ENCODE data around the gene AKAP6. TPM values are rescaled to one million over a fixed set of nuclear protein-coding genes. Genes with fewer than 3 reads are reported as not detected.

AKAP6 gene
- total and polyA plus RNA-seq, 2 of the 8 experiments (the other 6 are each of a cell fraction or from before 2014, with no cell fraction given): 0.09 to 0.89 TPM

DNA sequence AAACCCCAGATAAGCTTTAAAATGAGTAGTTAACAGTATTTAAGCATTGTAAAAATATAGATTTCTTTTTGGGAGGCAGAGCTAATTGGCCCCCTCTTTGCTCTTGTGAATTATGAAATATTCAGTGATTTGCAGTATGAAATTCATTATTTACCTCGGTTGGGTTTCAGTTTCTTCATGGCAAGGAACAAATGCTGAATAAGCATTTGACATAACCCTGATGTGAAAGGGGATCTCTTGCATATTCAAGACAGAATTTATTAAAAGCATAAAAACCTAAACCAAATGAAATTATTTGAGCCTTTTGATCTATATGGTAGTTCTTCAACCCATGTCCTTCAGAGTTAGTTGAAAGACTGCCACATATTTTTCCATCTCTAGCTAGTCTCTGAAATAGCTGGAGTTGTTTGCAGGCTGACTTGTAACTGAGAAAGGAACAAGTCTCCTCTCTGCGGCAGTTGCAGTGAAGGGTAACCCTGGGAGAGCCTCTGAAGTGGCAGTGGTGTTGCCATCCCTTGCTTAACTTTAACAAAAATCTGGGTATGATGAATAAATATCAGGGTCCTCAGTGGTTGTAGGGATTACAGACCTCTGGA, 690 bp downstream of the AKAP6 start (continued):
- TF ChIP-seq KDM5A (IDR thresholded peaks at IDR 0.05; ENCODE audit: low read length): no peak
- TF ChIP-seq CHD7 (IDR thresholded peaks at IDR 0.05; ENCODE audit: insufficient replicate concordance, low read length): no peak
- TF ChIP-seq NANOG (IDR thresholded peaks at IDR 0.05; ENCODE audit: insufficient read depth, low read depth, low read length, poor library complexity, severe bottlenecking): no peak
